ENCODE data around the gene MRPS15. TPM values are rescaled to one million over a fixed set of nuclear protein-coding genes. Genes with fewer than 3 reads are reported as not detected.

Gene MRPS15
- total and polyA plus RNA-seq, 2 of the 13 experiments (the other 11 are each of a cell fraction or from before 2014, with no cell fraction given): 59.0 to 113 TPM

DNA sequence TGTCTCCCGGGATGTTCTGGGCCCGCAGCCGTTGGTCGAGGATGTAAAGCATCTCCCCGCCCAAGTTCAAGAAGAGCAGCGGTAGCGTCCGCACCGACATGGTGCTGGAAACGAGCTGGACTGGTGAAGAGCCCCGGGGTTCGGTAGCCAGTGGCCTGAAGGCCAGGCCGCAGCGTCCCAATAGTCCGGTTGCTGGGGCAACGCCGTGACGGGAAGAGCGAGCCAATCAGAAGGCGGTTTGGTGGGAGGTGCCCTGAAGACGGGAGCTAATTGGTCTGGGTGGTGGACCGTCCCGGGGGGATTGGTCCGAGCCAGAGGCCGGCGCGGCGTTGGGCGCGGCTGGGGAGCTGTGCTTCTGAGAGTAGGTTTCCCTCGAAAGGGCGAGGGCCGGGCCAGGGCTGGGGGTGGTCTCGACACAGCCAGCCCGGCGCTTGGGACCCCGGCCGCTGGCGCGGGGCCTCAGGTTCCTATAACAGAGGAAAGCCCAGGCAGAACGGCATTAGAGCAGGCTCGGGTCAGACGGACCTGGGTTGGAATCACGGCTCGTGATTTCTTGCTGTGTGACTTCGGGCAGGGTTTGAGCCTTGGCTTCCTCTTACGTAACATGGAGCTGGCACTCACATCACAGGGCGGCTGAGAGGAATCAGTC is 13.8 kb downstream of the MRPS15 start, which contains the start of gene OSCP1 (continued):
- no peak for TF ChIP-seq PAF1 (CRISPR knock-in tag; IDR thresholded peaks at IDR 0.05)
- no peak for TF ChIP-seq NFRKB (IDR thresholded peaks at IDR 0.05)
- TF ChIP-seq ATF7-NPFF (CRISPR knock-in tag; IDR thresholded peaks at IDR 0.05; ENCODE audit: low read depth): peak; percentile 54
- TF ChIP-seq ARHGAP35 (CRISPR knock-in tag; IDR thresholded peaks at IDR 0.05; ENCODE audit: borderline replicate concordance): peak; percentile 70; the same call in 1 of the 2 replicates
- no peak for TF ChIP-seq ZNF354B (CRISPR knock-in tag; IDR thresholded peaks at IDR 0.05)
- TF ChIP-seq, protein P1, sequence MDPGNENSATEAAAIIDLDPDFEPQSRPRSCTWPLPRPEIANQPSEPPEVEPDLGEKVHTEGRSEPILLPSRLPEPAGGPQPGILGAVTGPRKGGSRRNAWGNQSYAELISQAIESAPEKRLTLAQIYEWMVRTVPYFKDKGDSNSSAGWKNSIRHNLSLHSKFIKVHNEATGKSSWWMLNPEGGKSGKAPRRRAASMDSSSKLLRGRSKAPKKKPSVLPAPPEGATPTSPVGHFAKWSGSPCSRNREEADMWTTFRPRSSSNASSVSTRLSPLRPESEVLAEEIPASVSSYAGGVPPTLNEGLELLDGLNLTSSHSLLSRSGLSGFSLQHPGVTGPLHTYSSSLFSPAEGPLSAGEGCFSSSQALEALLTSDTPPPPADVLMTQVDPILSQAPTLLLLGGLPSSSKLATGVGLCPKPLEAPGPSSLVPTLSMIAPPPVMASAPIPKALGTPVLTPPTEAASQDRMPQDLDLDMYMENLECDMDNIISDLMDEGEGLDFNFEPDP (CRISPR knock-in tag; conservative IDR thresholded peaks at IDR 0.05): no peak
- peak; percentile 66; the same call in 1 of the 2 replicates for TF ChIP-seq HDAC1 (CRISPR knock-in tag; IDR thresholded peaks at IDR 0.05)
- TF ChIP-seq, protein P2, sequence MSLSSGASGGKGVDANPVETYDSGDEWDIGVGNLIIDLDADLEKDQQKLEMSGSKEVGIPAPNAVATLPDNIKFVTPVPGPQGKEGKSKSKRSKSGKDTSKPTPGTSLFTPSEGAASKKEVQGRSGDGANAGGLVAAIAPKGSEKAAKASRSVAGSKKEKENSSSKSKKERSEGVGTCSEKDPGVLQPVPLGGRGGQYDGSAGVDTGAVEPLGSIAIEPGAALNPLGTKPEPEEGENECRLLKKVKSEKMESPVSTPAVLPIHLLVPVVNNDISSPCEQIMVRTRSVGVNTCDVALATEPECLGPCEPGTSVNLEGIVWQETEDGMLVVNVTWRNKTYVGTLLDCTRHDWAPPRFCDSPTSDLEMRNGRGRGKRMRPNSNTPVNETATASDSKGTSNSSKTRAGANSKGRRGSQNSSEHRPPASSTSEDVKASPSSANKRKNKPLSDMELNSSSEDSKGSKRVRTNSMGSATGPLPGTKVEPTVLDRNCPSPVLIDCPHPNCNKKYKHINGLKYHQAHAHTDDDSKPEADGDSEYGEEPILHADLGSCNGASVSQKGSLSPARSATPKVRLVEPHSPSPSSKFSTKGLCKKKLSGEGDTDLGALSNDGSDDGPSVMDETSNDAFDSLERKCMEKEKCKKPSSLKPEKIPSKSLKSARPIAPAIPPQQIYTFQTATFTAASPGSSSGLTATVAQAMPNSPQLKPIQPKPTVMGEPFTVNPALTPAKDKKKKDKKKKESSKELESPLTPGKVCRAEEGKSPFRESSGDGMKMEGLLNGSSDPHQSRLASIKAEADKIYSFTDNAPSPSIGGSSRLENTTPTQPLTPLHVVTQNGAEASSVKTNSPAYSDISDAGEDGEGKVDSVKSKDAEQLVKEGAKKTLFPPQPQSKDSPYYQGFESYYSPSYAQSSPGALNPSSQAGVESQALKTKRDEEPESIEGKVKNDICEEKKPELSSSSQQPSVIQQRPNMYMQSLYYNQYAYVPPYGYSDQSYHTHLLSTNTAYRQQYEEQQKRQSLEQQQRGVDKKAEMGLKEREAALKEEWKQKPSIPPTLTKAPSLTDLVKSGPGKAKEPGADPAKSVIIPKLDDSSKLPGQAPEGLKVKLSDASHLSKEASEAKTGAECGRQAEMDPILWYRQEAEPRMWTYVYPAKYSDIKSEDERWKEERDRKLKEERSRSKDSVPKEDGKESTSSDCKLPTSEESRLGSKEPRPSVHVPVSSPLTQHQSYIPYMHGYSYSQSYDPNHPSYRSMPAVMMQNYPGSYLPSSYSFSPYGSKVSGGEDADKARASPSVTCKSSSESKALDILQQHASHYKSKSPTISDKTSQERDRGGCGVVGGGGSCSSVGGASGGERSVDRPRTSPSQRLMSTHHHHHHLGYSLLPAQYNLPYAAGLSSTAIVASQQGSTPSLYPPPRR (CRISPR knock-in tag; IDR thresholded peaks at IDR 0.05; ENCODE audit: borderline replicate concordance): no peak
- no peak for TF ChIP-seq SMARCE1 (IDR thresholded peaks at IDR 0.05; ENCODE audit: borderline replicate concordance)
- 0 out of 2 replicates have a peak, but pooled peaks have one; percentile 57 for TF ChIP-seq ZMYM2 (CRISPR knock-in tag; IDR thresholded peaks at IDR 0.05)
- 0 out of 2 replicates have a peak, but pooled peaks have one; percentile 13 for TF ChIP-seq CBX5 (CRISPR knock-in tag; IDR thresholded peaks at IDR 0.05; ENCODE audit: borderline replicate concordance)
- no peak for TF ChIP-seq ONECUT2 (CRISPR knock-in tag; IDR thresholded peaks at IDR 0.05)
- TF ChIP-seq, protein P3, sequence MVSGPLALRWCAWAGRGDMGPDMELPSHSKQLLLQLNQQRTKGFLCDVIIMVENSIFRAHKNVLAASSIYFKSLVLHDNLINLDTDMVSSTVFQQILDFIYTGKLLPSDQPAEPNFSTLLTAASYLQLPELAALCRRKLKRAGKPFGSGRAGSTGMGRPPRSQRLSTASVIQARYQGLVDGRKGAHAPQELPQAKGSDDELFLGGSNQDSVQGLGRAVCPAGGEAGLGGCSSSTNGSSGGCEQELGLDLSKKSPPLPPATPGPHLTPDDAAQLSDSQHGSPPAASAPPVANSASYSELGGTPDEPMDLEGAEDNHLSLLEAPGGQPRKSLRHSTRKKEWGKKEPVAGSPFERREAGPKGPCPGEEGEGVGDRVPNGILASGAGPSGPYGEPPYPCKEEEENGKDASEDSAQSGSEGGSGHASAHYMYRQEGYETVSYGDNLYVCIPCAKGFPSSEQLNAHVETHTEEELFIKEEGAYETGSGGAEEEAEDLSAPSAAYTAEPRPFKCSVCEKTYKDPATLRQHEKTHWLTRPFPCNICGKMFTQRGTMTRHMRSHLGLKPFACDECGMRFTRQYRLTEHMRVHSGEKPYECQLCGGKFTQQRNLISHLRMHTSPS (CRISPR knock-in tag; IDR thresholded peaks at IDR 0.05; ENCODE audit: low read depth): 0 out of 2 replicates have a peak, but pooled peaks have one; percentile 31
- TF ChIP-seq, protein P4, sequence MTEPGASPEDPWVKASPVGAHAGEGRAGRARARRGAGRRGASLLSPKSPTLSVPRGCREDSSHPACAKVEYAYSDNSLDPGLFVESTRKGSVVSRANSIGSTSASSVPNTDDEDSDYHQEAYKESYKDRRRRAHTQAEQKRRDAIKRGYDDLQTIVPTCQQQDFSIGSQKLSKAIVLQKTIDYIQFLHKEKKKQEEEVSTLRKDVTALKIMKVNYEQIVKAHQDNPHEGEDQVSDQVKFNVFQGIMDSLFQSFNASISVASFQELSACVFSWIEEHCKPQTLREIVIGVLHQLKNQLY (CRISPR knock-in tag; IDR thresholded peaks at IDR 0.05): no peak
- TF ChIP-seq ZNF570 (CRISPR knock-in tag; IDR thresholded peaks at IDR 0.05; ENCODE audit: borderline replicate concordance): no peak
- no peak for TF ChIP-seq FIP1L1 (IDR thresholded peaks at IDR 0.05; ENCODE audit: borderline replicate concordance, insufficient read depth, low read depth, low read length)
- no peak for TF ChIP-seq SP1 (IDR thresholded peaks at IDR 0.05)
- TF ChIP-seq SP1 (CRISPR knock-in tag; IDR thresholded peaks at IDR 0.05): no peak
- TF ChIP-seq, protein P5, sequence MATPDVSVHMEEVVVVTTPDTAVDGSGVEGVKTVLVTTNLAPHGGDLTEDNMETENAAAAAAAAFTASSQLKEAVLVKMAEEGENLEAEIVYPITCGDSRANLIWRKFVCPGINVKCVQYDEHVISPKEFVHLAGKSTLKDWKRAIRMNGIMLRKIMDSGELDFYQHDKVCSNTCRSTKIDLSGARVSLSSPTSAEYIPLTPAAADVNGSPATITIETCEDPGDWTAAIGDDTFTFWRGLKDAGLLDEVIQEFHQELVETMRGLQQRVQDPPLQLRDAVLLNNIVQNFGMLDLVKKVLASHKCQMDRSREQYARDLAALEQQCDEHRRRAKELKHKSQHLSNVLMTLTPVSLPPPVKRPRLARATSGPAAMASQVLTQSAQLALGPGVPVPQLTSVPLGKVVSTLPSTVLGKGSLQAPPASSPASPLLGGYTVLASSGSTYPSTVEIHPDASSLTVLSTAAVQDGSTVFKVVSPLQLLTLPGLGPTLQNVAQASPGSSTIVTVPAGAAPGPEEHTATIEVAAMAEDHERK (CRISPR knock-in tag; IDR thresholded peaks at IDR 0.05; ENCODE audit: low read depth): no peak
- no peak for TF ChIP-seq NFATC3 (CRISPR knock-in tag; IDR thresholded peaks at IDR 0.05)
- TF ChIP-seq THAP11 (CRISPR knock-in tag; IDR thresholded peaks at IDR 0.05): peak; percentile 78

Measured in HepG2 (cell line).